Spleen (tissue), 7 donors: ENCODE data around the gene ANKRD17.

Experiments used
- CTCF ChIP-seq, 11 experiments: fragments of 200-600 bp in 7 of 11; fragments of 450-650 bp in 4 of 11; sonication (generic) in 4 of 11; IDR thresholded peaks in 8 of 11; conservative IDR thresholded peaks in 3 of 11; 1 replicate in 7 of 11; 2 replicates in 4 of 11; pipeline versions ENCODE4 v1.4.0 to v1.8.0; 2016 to 2021; ENCODE audit warnings: antibody characterized with exemption in 11 of 11, inconsistent platforms in 4 of 11, mild to moderate bottlenecking in 1 of 11
- POLR2AphosphoS5 ChIP-seq, 3 donors: sonication (generic); formaldehyde crosslinking; IDR thresholded peaks; one replicate each; pipeline ENCODE4 v1.5.1; 2017; ENCODE audit warnings: antibody characterized with exemption in 3 of 3
- donor health status: DM: no; HTN: no; CAD: no; lungs with moderate emphysema.
- donor health status: DM: no; HTN: no; CAD: no.
- donor health status: DM: no; HTN: no; CAD: no.

- TF ChIP-seq CTCF (IDR thresholded peaks at IDR 0.05 in 8 of 11, conservative IDR thresholded peaks at IDR 0.05 in 3 of 11), result no peak
- no peak for TF ChIP-seq POLR2AphosphoS5 (IDR thresholded peaks at IDR 0.05)
These were observed 96.9 kb downstream of the ANKRD17 start for GRCh38 chr4:73161527-73162185.
